GM20000 (cell line): ENCODE measurements around the gene ABCA8.

ENCODE experiments used
- DNase-seq: peaks from one replicate; pipeline ENCODE4 v3.0.0; 2012; ENCODE audit warnings: low spot score
- TF ChIP-seq, protein P1 (sequence below): IDR thresholded peaks from 2 replicates; pipeline ENCODE4 v1.5.1; 2012; ENCODE audit warnings: mild to moderate bottlenecking, control low read depth; ENCODE audit errors: extremely low read depth, missing control alignments

ABCA8 gene

DNA sequence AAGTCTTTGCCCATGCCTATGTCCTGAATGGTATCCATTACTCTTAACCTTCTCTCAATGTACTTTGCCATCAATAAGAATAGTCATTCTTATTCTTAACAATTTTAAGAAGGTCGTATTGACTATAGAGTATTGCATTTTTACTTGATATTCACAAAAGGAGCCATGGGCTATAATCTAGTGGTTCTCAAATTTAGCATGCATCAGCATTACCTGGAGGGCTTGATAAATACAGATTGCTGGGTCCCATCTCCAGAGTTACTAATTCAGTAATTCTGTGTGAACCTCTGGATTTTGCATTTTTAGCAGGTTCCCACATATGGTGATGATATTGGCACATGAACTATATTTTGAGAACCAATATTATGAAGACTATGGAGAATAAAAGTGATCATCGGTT lies 89.6 kb downstream of the ABCA8 start:
- DNase-seq: no peak

DNA sequence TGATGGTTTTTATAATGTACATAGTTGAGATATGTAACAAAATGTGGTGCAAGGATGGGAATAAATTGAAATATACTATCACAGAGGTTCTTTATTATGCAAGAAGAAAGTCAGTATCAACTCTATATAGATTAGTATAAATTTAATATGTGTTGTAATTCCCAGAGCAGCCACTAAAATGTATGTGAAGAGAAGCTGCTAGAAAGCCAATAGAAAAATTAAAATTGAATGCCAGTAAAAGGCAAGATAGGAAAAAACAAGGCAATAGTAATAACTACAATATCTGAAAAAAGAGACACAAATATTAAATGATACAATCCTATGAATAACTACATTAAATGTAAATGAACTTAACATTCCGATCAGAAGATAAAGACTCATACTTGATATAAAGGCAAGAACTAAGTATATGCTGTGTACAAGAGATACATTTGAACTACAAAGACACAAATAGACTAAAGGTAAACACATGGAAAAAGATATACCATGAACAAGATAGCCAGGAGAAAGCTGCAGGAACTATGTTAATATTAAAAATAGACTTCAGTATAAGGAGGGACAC lies 92.0 kb downstream of the ABCA8 start:
- TF ChIP-seq, protein P1, sequence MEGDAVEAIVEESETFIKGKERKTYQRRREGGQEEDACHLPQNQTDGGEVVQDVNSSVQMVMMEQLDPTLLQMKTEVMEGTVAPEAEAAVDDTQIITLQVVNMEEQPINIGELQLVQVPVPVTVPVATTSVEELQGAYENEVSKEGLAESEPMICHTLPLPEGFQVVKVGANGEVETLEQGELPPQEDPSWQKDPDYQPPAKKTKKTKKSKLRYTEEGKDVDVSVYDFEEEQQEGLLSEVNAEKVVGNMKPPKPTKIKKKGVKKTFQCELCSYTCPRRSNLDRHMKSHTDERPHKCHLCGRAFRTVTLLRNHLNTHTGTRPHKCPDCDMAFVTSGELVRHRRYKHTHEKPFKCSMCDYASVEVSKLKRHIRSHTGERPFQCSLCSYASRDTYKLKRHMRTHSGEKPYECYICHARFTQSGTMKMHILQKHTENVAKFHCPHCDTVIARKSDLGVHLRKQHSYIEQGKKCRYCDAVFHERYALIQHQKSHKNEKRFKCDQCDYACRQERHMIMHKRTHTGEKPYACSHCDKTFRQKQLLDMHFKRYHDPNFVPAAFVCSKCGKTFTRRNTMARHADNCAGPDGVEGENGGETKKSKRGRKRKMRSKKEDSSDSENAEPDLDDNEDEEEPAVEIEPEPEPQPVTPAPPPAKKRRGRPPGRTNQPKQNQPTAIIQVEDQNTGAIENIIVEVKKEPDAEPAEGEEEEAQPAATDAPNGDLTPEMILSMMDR: no peak
- DNase-seq: no peak

More for the DNA sequence above, 89.6 kb downstream of the ABCA8 start:
- TF ChIP-seq, protein P1: no peak

DNA sequence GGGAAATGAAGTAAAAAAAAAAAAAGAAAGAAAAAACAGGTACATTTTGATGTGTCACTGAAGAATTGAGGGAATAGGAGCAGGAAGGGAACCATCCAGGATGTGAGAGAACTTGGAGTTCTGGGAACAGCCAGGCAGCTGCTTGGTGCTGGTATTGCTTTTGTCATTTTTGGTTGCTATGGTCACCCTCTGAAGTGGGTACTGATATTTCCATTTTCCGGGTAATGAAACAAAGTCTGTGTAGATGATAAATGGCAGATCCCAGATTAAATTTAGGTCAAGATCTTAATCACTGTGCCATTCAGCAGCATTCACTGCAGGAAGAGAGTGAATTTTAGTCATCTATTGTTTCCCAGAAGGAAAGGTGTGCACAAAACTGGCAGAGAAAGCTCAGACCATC lies 93.6 kb downstream of the ABCA8 start:
- no peak for DNase-seq
- TF ChIP-seq, protein P1: no peak

DNA sequence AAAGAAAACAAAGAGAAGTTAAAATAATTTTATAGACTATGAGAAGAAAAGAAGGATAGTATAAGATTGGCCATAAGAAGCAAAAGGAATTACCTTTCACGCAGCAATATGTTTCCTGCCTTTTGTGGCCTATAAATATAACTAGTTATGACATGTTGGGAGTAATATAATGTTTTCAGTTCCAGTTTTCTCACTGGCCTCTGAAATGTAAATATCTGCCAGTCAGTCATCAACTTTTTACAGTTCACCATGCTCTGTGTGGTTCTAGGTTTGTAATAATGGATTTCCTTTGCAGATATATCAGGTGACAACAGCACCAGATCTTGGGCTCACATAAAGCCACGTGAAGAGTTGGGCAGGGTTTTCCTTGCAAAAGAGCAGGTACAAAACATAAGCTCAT lies 94.3 kb downstream of the ABCA8 start:
- TF ChIP-seq, protein P1: no peak
- DNase-seq: no peak

DNA sequence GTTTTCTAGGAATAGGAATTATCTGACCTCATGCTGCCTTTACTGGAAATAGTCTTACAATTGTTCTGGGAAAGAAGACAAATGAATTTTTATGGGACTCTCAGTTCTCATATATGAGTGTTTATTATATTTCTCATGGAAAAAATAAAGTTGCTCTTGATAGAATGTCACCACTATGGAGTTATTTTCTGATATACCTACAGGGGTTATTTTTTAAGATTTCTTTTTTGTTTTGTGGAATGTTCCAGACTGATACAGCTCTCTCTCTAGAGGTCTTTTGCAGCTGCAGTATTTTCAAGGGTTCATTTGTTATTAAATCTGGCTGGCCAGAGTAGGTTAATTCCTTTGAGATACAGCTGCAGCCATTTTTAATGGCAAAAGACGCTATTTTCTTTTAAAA lies 100.7 kb downstream of the ABCA8 start:
- no peak for DNase-seq
- TF ChIP-seq, protein P1: no peak

DNA sequence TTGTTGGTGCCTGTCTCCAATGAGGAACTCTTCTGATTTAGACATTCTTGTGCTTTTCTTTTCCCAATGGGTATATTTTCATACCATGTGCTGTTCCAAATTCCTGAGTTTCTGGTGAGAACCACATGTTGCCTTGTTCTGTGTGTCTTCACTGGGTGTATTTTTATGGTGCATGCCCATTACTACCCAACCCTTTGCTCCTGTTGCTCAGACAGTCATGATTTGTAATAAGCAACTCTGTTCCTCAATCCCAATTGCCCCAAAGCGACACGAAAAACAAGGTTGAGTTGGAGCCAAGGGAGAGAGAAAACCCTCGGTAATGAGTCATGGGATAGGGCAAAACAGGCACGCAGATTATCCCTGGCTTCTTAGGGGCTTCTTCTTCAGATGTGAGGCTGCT lies 101.8 kb downstream of the ABCA8 start:
- DNase-seq: no peak
- TF ChIP-seq, protein P1: no peak

DNA sequence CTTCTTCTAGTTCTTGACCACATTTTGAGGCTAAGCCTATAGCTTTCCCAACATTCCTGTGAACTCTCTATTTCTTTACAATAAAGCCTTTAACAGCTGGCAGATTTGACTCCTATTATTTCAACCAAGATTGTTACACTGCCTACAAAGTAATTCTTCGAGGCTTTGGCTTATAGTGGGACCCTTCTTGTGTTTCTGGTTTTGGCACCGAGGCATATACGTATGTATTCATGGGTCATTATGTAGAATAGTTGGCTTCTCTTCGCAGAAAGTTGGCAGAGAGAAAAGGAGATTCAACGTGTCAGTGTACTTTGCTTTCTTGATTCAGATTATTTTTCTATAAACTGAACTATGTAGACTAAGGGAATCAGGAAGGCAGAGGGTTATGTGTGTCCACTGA lies 102.2 kb downstream of the ABCA8 start:
- DNase-seq: no peak
- TF ChIP-seq, protein P1: no peak
